Measurements from ENCODE around the gene NGEF. TPM values are rescaled to one million over a fixed set of nuclear protein-coding genes. Genes with fewer than 3 reads are reported as not detected.
"Not testable (repeated sequence)": the region's sequence is repeated elsewhere in the genome, so short reads cannot be mapped to it uniquely, and the experiment has no call there.

The NGEF gene
- polyA plus RNA-seq, 1 donor from 2014 or later: not detected

DNA sequence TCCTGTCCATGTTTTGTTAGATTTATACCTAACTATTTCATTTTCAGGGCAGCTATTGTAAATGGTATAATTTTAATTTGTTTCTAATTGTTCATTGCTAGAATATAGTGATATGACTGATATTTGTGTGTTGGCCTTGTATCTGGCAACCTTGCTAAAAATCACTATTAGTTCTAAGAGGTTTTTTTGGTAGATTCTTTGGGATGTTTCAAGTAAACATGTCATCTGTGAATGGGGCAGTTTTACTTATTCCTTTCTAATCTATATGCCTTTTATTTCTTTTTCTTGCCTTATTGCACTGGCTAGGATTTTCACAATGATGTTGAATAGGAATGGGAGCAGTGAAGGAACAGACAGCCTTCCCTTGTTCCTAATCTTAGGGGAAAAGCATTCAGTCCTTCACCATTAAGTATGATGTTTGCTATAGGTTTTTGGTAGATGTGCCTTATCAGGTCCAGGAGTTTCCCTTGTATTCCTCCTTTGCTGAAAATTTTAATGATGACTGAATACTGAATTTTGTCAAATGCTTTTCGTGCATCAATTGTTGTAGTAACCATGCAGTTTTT, 101.3 kb downstream of the NGEF start:
- H3K36me3 Mint-ChIP-seq: peaks cover 2% of the 10 kb centered on the region
- H3K4me1 Mint-ChIP-seq: no peaks in the 10 kb centered on the region
- peaks cover 11% of the 10 kb centered on the region for H3K27me3 Mint-ChIP-seq
- peaks cover 5 to 25% (median 21%) of the 10 kb centered on the region in 3 donors for H3K9me3 Mint-ChIP-seq
- H3K4me3 Mint-ChIP-seq: no peak overlapping the region
- H3K27ac Mint-ChIP-seq: no peak overlapping the region

DNA sequence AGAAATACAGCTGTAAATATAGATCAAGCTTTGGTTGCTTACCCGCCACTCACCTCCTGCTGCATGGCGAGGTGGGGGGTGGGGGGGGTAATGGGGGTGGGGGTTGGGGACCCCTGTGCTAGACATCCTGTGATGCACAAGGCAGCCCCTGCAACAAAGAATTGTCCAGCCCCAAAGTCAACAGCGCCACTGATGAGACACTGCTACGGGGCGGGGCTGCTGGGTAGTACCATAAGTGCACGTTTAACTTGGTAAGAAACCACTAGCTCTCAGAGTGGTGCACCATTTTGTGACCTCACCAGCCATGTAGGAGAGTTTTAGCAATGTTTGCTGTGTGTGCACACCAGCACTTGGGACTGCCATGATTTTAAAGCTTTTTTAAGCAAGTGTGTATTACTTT, 102.7 kb downstream of the NGEF start:
- peaks cover 2% of the 10 kb centered on the region for H3K36me3 Mint-ChIP-seq
- H3K4me3 Mint-ChIP-seq: no peak overlapping the region
- H3K27ac Mint-ChIP-seq: no peak overlapping the region
- H3K27me3 Mint-ChIP-seq: peaks cover 11% of the 10 kb centered on the region
- peaks cover 5 to 25% (median 21%) of the 10 kb centered on the region in 3 donors for H3K9me3 Mint-ChIP-seq
- H3K4me1 Mint-ChIP-seq: no peaks in the 10 kb centered on the region

DNA sequence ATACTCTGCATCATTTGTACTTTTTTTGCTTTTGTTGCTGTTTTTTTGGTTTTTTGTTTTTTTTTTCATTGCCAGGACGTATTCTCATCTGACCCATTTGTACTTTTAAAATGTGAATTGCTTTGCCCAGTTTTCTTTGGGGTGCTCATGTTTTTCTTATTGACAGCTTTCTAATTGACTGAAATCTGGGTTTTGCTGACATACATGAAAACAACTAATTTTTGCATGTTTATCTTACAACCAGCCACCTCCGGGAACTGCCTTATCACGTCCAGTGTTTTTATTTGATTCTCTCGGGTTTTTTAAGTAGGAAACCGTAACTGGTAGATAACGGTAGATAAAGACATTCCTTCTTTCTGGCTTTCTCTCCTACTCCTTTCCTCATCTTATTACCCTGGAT, 104.4 kb downstream of the NGEF start:
- H3K27me3 Mint-ChIP-seq: peaks cover 11% of the 10 kb centered on the region
- no peaks in the 10 kb centered on the region for H3K4me1 Mint-ChIP-seq
- no peak overlapping the region for H3K4me3 Mint-ChIP-seq
- H3K9me3 Mint-ChIP-seq: peaks cover 5 to 25% (median 21%) of the 10 kb centered on the region in 3 donors
- H3K27ac Mint-ChIP-seq: no peak overlapping the region
- H3K36me3 Mint-ChIP-seq: peaks cover 2% of the 10 kb centered on the region

DNA sequence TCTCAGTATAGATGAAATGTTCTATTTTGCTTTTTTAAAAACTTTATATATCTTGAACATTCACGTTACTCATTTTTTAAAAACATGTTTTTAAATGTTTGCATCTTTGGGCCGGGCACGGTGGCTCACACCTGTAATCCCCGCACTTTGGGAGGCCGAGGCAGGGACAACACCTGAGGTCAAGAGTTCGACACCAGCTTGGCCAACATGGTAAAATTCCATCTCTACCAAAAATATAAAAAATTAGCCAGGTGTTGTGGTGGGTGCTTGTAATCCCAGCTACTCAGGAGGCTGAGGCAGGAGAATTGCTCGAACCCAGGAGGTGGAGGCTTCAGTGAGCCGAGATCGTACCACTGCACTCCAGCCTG, 105.4 kb downstream of the NGEF start:
- H3K27me3 Mint-ChIP-seq, H3K27ac Mint-ChIP-seq, H3K4me1 Mint-ChIP-seq, H3K4me3 Mint-ChIP-seq, H3K36me3 Mint-ChIP-seq: not testable (repeated sequence)
- peaks cover 5 to 21% (median 19%) of the 10 kb centered on the region in 3 donors for H3K9me3 Mint-ChIP-seq

DNA sequence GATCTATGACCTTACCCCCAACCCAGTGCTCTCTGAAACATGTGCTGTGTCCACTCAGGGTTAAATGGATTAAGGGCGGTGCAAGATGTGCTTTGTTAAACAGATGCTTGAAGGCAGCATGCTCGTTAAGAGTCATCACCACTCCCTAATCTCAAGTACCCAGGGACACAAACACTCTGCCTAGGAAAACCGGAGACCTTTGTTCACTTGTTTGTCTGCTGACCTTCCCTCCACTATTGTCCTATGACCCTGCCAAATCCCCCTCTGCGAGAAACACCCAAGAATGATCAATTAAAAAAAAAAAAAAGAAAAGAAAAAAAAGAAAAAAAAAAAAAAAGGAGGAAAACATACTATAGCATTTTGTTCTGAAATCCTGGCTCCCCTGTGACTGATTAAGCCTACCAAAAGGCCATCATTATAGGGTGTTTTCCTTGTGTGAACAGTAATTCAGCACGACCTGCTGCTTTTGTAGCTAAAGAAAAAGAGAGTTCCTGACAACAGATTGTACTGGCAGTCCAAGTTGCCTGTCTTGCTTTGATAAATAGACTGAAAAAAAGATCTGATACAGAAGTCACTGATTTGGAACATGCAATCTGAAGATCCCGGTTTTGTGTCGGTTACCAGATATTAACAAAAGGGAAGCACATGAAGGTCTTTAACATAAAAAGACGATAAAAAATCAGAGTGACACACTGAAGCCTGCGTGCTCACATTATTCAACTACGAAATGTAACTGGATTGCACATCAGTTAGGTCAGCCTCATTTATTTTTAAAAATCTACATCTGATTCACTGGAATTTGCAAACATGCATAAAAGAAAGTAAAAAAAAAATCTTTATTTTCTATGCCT, 106.0 kb downstream of the NGEF start:
- not testable (repeated sequence) for H3K4me3 Mint-ChIP-seq, H3K36me3 Mint-ChIP-seq, H3K27me3 Mint-ChIP-seq, H3K4me1 Mint-ChIP-seq, H3K27ac Mint-ChIP-seq
- peaks cover 5 to 15% (median 15%) of the 10 kb centered on the region in 3 donors for H3K9me3 Mint-ChIP-seq

DNA sequence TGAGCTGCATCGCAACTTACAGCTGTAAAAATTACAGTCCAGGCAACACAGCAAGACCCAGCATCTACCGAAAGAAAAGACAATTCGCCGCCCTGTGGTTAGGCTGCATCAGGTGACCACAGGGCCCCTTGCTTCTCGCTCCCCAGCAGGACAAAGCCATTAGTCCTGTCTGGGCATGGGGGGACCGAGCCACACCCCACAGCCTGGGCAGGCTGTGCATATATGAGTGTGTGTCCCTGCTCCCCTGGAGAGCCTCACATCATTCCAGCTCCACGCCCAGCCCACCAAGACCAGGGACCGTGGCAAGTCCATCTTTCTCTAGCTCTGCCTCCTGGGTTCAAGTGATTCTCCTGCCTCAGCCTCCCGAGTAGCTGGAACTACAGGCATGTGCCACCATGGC, 109.1 kb downstream of the NGEF start:
- Mint-ChIP-seq H3K9me3 (peaks cover 0 to 1% (median 0%) of the 10 kb centered on the region in 3 donors), H3K27ac (no peak overlapping the region), H3K4me1 (no peaks in the 10 kb centered on the region)

DNA sequence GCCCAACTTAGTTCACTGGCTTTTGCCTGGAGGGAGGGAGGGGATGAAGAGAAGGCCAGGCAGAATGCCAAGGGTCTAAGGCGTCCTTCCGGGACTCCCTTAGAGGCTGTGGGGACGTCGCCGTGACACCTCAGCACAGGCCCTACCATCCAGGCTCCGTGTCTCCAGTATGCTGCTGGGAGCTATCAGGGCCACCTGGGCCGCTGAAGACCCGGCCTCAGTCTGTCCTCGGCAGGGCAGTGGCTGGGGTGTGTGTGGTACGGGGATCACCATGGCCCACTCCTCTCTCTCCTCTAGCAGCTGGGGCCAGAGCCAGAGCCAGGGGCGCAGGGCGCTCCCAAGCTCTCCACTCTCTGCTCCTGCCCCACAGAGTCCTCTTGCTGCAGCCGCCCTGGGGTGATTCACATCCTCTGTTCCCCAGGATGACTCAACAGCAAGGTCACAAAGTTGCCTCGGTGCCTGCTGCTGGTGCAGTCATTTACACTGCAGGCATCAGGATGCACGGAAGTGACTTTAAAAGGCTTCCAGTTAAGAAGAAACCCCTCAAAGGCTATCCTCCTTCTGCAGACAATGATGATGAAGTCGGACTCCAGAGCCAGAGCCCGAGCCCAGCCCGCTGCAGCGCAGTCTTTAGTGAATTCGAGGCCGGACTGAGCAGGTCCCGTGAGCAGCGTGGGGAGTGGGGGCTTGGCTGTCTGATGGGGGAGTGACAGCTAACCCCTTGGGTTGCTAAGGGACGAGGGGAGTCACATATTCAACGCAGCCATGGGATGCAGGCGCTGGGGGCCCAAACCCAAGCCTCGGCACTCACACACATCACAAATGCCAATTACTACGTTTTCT, 111.1 kb downstream of the NGEF start:
- H3K4me3 Mint-ChIP-seq: no peak overlapping the region
- no peak overlapping the region for H3K27ac Mint-ChIP-seq
- H3K4me1 Mint-ChIP-seq: no peaks in the 10 kb centered on the region
- H3K27me3 Mint-ChIP-seq: no peaks in the 10 kb centered on the region
- H3K9me3 Mint-ChIP-seq: no peaks in the 10 kb centered on the region
- H3K36me3 Mint-ChIP-seq: no peaks in the 10 kb centered on the region

More for the DNA sequence above, 109.1 kb downstream of the NGEF start:
- no peaks in the 10 kb centered on the region for H3K27me3 Mint-ChIP-seq
- no peaks in the 10 kb centered on the region for H3K36me3 Mint-ChIP-seq
- no peak overlapping the region for H3K4me3 Mint-ChIP-seq

DNA sequence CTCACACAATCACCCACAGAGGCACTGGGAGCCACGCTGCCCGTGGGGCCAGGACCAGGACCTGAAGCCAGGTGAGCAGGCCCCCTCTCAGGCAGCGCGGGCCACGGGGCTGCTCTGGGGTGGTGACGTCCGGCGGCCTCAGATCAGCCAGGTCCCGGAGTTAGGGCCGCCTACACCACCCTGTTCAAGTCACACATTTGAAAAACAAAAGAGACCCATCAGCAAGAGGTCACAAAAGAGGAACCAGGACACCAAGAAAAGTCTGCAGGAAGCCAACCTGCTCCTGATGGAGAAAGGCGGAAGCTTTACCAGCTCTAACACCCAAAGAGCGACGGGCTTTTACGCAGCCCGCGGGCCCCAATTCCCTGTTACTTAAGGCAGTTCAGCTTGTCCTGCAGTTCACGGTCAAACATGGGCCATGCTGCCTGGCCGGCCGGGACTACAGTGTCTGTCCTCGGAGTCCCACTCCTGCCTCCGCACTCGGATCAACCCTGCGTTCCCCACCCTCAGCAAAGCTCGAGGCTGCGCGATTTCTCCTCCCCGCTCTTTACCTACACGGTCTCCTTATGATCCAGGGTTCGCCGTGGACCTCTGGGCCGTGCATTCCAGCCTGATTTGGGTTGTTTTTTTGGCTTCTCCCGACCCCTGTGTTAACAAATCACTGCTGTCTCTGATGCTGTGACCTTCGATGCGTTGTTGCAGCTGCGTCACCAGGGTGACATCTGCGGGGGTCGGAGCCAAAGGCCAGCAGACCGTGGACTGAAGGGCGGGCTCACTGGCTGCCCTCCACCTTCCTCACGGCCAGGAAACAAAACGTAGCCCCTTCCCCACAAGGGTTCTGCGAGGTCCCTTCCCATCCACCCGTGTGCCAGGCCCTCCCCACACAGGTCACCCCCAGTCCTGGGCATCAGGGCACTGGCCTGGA, 112.0 kb downstream of the NGEF start:
- Mint-ChIP-seq H3K27me3 (no peaks in the 10 kb centered on the region), H3K36me3 (no peaks in the 10 kb centered on the region), H3K9me3 (no peaks in the 10 kb centered on the region), H3K27ac (no peak overlapping the region), H3K4me1 (no peaks in the 10 kb centered on the region), H3K4me3 (no peak overlapping the region)

DNA sequence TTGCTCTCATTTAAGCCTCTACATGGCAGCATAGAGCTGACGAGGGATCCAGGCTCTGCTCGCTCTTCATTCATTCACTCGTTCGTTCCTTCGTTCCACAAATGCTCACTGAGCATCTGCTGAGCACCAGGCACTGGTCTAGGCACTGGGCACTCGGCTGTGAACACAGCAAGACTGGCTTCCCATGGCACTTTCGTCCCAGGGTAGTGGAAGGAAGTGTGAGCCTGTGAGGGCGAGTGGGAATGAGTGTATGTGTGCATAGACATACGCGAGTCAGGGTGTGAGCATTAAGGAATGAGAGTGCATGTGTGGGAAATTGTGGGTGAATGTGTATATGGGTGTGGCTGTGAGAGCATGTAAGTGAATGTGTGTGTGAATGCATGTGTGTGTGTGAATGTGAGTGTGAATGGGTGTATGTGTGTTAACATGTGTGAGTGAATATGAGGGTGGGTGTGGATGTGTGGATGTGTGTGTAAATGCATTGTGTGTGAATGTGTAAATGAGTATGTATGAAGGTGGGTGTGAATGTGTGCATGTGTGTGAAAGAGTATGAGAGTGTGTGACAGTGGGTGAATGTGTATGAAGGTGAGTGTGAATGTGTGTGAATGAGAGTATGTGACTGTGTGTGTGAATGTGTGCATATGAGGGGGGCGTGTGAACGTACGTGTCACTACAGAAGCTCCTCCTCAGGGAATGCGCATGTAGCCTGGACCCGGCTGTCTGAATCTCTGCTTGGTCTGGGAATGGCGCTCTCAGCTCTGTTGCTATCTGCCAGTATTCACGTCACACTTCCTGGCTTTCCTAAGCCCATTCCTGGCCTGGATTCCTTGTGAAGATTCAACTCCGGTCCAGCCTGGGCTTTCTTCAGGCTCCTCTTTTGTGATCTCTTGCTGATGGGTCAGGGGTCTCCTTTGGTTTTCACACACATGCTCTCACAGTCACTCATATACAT, 114.2 kb downstream of the NGEF start:
- Mint-ChIP-seq H3K9me3 (no peaks in the 10 kb centered on the region), H3K4me3 (no peak overlapping the region), H3K27me3 (no peaks in the 10 kb centered on the region), H3K4me1 (no peaks in the 10 kb centered on the region), H3K36me3 (no peaks in the 10 kb centered on the region), H3K27ac (no peak overlapping the region)

DNA sequence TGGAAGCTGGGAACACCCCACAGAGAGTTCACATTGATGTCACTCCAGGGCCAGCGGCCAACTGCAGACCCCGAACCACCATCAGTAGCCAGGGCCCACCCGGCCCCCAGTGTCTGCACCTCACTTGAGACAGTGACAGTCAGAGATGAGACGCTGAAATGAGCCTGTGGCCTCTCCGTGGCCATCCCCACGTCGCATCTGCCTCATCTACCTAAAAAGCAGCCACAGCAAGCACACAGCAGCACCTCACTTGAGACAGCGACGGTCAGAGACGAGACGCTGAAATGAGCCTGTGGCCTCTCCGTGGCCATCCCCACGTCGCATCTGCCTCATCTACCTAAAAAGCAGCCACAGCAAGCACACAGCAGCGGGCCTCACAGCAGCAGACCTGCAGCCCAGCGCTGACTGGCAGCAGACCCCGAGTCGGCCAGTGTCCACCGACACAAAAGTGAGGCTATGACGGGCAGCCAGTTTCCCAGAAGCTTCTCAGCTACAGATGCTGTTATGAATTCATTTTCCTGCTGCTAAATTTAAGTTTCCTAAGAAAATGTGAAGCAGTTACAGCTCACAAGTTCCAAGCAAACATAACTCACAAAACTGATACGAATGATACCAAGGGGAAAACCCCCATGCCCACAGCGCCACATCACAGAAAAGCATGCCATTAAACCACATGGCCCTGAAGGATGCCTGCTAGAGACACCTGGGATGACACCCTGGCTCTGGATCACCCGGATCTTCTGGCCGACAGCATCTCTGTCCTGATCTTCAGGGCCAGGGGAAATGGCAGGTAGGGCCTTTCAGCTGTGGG, 115.3 kb downstream of the NGEF start:
- Mint-ChIP-seq H3K9me3 (no peaks in the 10 kb centered on the region), H3K4me3 (no peak overlapping the region), H3K27ac (no peak overlapping the region), H3K36me3 (no peaks in the 10 kb centered on the region), H3K27me3 (peaks cover 5% of the 10 kb centered on the region), H3K4me1 (no peaks in the 10 kb centered on the region)

DNA sequence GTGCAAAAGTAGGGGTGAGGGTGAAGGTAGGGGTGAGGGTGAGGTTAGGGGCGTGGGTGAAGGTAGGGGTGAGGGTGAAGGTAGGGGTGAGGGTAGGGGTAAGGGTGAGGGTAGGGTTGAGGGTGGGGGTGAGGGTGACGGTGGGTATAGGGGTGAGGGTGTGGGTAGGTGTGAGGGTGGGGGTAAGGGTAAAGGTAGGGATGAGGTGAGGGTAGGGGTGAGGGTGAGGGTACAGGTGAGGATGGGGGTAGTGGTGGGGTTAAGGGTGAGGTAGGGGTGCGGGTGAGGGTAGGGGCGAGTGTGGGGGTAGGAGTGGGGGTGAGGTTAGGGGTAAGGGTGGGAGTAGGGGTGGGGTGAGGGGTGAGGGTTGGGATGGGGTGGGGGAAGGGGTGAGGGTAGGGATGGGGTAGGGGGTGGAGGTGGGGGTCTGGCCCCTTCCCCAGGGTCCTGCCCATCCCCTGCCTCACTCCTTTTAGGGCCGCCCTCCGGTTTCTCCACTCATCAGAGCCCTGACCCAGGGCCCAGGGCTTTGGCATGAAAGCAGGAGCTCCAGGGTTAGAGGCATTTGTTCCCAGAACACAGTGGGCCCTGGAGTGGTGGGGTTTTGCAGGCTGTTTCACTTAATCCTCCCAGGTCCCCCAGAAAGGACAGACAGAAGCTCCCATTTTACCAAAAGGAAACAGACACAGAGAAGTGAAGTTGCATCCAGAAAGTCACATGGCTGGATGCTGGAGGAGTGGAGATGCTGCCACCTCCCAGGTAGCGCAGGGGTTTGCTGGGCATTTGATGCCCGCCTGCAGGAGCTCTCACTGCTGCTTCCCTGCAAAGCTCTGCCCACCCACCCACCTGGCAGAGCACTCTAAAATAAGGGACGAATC, 116.1 kb downstream of the NGEF start:
- Mint-ChIP-seq H3K9me3 (no peaks in the 10 kb centered on the region), H3K4me3 (no peak overlapping the region), H3K27me3 (peaks cover 6% of the 10 kb centered on the region), H3K36me3 (no peaks in the 10 kb centered on the region), H3K4me1 (no peaks in the 10 kb centered on the region), H3K27ac (no peak overlapping the region)

DNA sequence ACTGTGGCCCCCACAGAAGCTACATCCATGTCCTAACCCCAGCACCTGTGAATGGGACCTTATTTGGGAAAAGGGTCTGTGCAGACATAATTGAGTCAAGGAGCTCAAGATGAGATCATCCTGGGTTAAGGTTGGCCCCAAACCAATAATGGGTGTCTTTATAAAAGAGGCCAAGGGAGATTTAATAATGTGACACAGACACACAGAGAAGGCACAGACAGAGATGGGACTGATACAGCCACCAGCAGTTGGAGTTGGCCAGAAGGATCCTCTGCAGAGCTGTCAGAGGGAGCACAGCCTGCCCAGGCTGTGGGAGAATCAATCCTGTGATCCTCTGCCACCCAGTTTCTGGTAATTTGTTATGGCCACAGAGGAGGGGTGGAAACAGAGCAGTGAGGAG, 116.9 kb downstream of the NGEF start:
- Mint-ChIP-seq H3K27ac (no peak overlapping the region), H3K27me3 (peaks cover 11% of the 10 kb centered on the region), H3K36me3 (no peaks in the 10 kb centered on the region), H3K9me3 (no peaks in the 10 kb centered on the region), H3K4me3 (no peak overlapping the region), H3K4me1 (no peaks in the 10 kb centered on the region)

All from IgD-negative memory B cell (primary cell).